Activated CD8-positive, alpha-beta memory T cell treated with anti-CD3 and anti-CD28 coated beads for 48 hours (primary cell): ENCODE measurements around the gene PUM2.
"Not testable (repeated sequence)": the region's sequence is repeated elsewhere in the genome, so short reads cannot be mapped to it uniquely, and the experiment has no call there.

Source experiments
- DNase-seq, 3 experiments: peaks; one replicate each; pipeline ENCODE4 v3.0.0-alpha.2; 2020; ENCODE audit warnings: low read depth in 2 of 3, low spot score in 2 of 3

Gene PUM2

DNA sequence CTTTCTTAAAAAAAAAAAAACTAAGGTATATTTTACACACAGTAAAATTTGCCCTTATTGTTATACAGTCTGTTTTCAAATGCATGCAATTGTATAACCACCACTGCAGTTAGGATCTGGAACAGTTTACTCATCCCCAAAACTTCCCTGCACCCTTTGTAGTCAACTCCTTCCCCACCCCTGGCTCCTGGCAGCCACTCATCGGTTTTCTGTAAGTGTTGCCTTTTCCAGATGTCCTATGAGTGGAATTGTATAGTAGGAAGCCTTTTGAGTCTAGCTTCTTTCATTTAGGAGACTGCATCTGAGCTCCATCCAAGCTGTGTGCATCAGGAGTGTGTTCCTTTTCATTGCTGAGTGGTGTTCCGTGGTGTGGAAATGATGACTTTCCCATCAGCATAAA is 116.0 kb downstream of the PUM2 start:
- not testable (repeated sequence) for DNase-seq

DNA sequence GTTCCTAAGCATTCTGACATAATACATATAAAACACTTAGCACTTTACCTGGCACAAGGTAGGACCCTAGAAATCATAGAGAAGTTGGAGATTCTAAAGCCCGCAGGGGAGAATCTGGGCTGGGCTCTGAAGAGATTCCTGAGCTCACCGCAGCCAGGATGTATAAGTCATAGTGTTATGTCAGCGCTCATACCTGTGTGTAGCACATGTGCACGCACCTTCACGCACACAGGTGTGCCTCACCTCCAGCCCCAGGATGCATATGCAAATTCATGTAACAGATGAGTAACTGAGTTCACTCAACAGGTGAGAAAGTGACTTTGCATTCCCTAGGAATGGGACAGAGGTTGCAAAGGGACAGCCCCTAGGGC is 117.8 kb downstream of the PUM2 start:
- no peak for DNase-seq

DNA sequence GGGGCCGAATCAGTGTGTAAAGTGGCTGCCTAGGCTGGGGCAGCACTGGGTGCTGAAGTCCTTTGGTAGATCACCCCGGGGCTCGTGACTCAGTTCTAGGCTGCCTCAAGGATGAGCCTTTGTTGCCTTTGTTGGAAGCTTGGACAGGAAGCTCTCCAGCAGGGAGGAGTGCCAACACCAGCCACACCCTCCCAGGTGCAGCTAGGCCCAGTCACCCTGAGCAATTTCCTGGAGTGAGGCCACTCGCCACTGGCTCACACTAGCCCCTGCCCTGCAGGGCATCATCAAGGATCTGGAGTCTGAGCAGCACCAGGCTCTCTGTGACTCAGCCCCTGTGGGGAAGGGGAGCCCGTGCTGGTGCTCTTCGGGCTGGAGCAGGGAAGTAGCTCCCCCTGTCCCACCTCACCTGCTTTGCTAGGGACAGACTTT is 119.0 kb downstream of the PUM2 start:
- DNase-seq: no peak

DNA sequence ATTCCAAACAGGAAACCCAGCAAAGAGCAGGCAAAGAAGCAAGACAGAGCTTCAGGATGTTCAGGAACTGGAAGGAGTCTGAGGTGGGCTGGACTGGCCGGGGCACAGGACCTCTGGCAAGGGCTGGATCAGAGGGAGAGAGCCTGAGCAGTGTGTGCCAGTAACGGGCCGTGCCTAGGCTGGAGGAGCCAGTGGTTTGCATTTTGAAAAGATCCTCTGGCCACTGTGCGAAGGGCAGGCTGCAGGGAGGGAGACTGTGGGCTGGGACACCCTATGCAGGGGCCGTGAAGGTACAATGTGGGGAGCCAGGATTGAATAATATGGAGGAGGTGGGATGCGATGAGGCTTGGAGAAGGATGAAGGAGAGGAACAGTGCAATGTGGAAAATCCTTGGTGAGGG is 119.5 kb downstream of the PUM2 start:
- DNase-seq: no peak

DNA sequence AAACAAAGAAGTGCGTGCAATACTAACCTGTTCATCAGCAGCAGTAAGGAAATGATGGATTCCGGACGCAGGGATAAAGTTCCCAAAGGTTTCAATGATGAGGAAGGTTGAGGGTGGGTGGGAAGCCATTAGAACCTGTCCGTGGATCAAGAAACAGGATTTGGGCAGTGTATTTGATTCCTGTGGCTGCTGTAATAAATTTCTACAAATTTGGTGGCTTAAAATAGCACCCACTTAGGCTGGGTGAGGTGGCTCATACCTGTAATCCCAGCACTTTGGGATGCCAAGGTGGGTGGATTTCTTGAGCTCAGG is 120.6 kb downstream of the PUM2 start:
- no peak for DNase-seq

DNA sequence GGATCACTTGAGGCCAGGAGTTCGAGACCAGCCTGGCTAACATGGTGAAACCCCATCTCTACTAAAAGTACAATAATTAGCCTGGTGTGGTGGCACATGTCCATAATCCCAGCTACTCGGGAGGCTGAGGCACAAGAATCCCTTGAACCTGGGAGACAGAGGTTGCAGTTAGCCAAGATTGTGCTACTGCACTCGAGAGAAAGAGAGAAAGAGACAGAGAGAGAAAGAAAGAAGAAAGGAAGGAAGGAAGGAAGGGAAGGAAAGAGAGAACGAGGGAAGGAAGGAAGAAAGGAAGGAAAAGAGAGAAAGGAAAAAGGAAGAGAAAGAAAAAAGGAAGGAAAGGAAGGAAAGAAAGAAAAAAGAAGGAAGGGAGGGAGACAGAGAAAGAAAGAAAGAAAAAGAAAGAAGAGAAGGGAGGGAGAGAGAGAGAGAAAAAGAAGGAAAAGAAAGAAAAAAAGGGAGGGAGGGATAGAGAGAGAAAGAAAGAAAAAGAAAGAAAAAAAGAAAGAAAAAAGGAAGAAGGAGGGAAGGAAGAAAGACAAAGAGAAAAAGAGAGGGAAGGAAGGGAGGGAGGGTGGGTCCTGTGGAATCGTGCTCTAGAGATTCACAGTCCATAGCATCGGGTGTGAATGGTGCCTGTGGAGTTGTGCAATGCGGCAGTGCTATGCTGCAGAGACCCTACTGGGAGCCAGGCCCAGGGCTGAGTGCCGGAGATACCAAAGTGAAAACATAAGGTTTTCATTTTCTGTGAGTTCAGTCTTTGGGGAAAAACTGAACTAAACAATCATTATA is 121.1 kb downstream of the PUM2 start:
- DNase-seq: no peak

DNA sequence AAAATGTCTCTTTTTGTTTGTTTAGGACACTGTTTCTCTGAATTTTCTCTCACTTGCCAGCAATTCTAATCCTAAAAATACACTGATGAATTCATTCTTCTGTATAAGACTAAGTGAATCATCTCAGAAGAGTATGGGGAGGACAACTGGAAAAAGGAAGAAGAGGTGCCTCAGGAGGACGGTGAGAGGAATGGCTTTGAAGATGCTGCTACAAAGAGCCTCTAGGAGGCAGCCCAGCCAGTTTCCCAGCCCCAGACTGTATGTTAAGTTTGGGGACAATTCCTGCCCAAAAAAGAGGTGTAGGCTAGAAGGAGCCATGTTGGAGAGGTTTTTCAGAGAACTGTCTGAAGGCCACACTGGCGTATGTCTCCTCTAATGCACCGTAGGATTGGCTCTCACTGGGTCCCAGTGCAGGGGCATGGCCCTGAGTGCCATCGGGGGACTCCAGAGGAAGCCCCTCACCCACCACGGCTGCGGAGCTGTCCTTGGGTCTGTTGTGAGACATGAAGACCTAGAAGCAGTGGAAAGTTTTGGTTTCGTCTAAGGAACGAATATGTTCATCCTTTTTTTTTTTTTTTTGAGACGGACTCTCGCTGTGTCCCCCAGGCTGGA is 122.6 kb downstream of the PUM2 start:
- no peak for DNase-seq

DNA sequence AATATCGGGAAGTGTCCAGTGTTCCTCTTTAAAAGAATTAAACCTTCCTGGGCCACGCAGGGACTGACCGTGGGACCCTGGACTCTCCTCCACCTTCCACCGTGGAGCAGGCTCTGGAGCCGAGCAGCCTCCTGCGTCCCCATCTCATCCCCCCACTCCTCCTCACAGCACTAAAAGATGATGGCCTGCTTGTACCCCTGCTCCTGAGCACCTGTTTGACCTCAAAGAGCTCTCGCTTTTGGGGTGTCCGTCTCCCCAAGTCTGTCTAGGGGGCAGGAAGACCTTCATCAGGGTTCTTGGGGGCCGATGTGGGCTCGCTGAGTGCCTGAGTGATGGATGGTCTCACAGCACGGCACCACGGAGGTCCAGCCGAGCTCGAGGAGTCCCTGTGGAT is 124.5 kb downstream of the PUM2 start:
- no peak for DNase-seq

DNA sequence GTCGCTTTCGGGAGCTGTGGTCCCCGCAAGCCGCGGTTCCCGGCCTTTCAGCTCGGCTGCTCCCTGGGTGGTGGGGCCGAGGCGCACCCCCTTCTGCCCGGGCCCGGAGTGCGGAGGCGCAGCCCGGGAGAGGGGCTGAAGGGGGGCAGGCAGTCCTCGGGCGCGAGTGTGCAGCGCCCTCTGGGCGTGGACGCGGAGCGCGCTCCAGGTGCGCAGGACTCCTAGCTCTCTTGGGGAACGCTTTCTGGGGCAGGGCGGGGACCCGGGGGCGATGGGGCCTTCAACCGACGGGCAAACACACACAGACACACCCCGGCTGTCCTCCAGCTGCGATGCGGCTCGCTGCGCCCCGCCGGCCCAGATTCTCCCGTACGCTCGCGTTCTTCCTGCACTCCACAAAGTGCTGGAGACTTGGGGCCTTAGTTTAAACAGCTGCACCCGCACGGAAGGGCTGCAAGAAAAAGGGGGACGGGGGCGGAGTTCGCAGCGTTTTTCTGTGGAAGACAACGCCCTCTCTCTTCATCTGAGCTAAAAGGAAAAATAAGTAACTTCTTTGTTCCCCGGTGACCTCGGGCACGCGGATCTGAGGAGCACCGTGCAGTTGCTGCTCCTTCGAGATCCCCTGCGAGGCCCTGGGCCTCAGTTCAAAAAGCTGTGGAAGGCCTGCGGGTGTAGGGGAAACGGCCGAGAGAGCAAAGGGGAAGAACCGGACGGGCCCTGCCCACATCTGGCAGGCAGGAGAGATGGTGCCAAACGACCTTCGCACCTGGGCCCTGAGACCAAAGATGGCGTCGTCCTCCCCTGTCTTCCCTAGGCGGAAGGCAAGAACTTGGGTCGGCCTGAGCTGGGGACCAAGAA is 125.1 kb downstream of the PUM2 start:
- no peak for DNase-seq

DNA sequence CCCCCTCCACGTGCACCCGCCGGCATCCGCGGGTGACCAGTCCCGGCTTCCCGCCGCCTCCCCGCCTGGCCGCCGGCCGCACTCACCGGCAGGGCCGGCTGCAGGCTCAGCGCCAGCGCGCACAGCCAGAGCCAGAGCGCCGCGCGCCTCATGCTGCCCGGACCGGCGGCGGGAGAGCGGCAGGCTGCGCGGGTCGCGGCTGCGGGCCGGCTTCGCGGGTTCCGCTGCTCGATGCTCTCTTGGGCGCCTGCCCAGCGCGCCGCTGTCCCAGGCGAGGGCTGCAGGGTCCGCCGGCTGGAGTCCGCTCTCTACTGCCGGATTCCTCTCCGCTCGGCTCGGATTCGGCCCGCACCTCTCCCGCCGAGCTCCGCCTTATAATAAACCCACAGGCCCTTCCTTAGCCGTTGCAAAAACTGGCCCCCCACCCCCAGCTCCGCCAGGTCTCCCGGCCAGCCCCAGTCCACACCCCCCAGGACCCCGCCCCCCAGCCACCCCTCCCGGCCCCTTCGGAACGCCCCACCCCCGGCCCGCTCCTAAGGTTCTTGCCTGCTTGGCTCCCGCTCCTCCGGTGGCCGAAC is 125.8 kb downstream of the PUM2 start, which contains the start of gene SDC1:
Gene SDC1 (minus strand): TSS at position 415 of the 578 bp plus-strand sequence. CDS start 263 bp downstream, at position 152.
- DNase-seq: no peak

DNA sequence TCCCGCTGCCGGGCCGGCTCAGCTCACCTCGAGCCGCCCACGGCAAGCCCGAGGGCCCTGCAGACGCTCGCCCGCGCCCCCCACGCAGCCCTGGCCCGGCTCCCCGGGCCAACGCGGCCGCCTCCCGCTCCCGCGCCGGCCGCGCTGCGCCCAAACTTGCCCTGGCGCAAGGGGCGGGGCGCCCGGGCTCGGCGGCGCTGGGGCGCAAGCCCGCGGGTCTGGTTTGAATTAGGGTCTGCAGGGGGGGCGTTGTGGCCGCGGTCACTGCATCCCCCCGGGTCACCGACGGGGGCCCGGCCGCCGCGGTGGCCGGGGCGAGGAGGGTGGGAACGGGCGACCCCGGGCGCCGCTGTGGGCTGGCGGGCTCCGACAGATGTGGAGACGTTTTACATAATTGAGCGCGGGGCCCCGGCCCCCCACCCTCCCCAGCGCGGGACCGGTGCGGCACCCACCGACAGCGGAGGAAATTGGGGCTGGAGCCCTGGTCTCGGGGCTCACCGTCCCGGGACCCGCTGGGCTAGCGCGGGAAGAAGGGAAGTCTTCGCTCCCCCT is 126.4 kb downstream of the PUM2 start:
- DNase-seq: no peak

DNA sequence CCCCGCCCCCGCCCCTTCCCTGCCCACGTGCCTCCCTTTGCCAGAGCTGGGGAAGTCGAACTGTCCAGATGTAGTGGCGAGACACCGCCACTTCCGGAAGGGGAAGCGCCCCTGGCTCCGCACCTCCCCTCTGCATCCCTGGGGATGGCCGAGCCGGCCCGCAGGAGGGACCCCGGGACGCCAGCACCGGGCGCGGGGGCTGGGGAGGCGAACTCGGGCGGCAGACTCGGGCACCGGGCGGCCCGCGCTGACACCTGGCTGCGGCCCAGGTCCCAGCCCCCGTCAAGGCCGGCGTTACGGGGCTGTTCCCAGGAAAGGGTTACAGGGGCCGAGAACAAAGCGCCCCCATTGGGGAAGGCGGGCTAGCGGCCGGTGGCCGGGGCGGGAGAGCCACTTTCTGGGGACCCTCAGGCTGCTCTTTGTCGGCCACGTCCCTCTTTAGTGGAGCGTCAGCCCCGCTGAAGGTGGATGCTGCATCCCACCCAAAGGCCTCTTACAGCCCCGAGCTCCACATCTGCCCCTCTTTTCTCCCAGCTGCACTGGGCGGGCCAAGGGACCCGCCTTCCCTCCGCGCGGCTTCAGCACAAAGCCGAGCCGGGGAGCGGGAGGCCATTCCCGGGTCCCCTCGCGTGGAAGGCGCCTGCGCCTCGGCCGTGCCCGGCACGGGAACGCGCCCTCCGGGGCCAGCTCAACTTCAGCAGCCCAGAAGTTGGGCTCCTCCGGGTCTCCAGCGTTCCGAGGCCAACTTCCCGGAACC is 127.1 kb downstream of the PUM2 start:
- DNase-seq: no peak

DNA sequence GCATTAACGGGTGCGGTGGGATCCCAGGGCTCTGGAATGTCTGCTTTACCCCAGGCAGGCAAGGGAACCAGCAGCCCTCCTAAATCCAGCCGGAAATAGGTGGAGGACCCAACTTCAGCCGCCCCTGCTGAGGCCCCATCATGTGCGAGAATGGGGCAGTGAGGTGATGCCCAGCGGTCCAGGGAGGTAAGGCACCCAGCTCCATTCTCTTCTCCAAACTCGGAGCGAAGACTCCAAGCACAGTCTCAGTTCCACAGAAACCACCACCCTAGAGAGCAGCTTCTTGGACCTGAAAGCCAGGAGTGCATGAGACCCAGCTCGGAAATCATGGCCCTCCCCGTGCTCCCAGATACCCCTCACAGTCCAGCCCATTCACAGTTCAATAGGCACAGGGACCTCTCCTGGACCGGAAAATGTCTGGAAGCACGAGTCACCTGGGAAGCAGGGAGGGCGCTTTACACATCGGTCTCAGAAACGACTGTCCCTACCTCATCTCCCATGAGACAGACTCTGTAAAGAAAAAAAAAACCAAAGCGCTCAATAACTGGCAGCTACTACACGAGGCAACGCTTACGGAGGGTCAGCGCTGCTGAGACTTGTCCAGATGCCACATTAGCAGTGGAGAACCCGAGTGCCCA is 127.8 kb downstream of the PUM2 start:
- DNase-seq: no peak

DNA sequence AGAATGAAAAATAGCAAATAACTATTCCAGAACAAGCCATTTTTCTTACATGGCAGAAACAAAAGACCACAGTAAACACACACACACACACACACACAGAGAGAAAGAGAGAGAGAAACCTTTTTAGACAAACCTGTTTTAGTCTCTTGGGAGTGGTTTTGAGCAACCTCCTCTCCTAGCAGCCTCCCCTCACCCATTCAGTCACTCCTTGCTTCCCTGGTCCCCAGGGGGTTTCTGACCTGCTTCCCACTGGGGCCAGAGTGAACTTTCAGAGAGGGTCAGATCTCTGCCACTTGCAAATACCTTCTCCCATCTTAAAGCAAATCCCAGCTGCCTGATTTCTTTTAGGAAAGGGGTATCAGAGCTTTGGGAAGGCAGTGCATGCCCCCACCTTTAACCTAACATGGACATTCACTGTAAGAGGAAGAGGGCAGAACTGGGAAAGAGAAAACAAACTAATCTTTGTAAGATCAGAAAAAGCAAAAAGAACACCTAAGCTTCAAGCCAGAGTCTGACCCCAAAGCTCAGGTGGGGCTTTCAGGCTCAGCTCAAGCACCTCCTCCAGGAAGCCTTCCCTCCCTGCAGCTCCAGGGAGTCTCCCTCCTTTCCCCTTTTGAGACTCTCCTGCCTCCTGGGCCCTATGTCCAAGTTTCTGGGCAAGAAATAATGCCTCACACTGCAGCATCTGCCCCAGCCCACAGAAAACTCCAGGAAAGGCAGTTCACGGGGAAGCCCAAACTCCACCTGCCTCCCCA is 128.5 kb downstream of the PUM2 start:
- no peak for DNase-seq

DNA sequence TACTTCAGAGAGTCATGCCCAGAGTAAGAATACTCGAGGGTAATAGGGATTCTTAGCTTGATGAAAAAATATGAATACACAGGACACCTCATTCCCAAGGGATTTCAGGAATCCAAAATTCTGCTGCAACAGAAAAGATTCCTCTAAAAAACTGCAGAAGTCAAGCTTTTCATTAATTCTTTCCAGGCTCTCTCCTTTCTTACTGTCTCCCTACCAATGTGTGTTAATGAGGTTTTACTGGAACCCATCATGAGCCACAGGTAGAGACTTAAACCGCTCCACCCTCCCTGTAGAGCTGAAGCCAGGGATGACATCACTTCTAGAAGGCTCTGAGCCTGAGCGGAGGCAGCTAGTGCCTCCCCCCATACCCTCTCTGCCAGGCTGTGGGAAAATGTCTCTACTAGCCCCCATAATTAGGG is 129.1 kb downstream of the PUM2 start:
- no peak for DNase-seq

DNA sequence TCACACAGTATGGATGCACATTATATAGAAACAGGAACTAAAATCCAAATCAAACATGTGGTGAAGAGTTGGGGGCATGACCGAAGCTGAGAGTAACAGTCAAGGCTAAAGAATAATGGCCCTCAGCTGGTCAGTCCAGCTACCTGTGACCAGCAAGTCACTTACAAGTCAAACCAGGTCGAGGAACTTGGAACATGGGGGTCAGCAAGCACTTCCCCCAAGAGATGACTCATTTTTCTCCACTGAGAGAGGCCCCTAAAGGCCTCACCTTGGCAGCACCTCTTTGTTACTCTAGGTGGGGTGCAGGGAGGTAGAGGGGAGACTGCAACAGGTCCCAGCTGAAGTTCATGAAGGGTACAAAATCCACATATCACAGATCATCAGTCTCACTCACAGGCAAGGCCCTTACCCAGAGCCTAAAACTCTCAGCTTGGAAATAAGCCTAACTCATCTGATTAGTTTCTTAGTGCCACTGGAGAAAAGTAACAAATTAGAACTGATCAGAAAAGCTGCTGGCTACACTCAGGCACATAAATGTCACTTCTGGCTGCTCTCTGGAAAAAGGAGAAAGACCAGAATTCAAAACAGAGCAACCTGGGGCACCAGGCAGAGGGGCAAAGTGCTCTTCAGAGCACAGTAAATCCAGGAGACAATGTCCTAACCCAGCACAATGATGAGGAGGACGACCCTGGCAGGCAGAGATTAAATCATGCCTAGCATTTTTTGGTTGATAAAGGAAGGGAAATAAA is 129.7 kb downstream of the PUM2 start:
- no peak for DNase-seq

DNA sequence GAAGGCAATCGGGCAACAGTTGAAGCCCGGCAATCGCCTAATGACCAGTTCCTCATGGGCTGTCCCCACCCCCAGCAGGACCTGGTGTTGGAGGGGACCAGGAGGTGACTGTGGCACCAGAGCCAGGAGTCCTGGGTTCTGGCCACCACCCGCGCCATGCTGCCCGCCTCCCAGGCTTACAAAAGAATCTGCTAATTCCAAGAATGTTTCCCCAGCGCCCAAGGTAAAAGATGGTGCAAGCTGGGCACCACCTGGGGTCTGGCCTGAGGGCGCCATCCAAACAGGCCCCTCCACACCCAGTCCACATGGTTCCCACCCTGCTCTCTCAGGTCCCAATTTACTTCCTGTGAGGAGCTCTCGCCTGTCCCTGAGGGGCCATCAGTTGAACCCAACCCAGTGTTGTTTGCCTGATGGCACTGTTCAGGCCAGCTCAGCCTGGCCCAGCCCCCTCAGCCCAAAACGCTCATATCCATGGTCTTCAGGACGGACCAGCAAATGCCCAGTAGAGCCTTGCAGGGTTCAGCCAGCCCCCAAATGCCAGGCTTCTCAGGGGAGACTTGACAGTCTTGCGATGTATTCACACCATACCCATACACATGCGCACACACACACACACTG is 130.8 kb downstream of the PUM2 start:
- DNase-seq: no peak
